Measurements from ENCODE around the gene DEDD2.
"Not testable (repeated sequence)": the region's sequence is repeated elsewhere in the genome, so short reads cannot be mapped to it uniquely, and the experiment has no call there.

The DEDD2 gene, protein sequence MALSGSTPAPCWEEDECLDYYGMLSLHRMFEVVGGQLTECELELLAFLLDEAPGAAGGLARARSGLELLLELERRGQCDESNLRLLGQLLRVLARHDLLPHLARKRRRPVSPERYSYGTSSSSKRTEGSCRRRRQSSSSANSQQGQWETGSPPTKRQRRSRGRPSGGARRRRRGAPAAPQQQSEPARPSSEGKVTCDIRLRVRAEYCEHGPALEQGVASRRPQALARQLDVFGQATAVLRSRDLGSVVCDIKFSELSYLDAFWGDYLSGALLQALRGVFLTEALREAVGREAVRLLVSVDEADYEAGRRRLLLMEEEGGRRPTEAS

DNA sequence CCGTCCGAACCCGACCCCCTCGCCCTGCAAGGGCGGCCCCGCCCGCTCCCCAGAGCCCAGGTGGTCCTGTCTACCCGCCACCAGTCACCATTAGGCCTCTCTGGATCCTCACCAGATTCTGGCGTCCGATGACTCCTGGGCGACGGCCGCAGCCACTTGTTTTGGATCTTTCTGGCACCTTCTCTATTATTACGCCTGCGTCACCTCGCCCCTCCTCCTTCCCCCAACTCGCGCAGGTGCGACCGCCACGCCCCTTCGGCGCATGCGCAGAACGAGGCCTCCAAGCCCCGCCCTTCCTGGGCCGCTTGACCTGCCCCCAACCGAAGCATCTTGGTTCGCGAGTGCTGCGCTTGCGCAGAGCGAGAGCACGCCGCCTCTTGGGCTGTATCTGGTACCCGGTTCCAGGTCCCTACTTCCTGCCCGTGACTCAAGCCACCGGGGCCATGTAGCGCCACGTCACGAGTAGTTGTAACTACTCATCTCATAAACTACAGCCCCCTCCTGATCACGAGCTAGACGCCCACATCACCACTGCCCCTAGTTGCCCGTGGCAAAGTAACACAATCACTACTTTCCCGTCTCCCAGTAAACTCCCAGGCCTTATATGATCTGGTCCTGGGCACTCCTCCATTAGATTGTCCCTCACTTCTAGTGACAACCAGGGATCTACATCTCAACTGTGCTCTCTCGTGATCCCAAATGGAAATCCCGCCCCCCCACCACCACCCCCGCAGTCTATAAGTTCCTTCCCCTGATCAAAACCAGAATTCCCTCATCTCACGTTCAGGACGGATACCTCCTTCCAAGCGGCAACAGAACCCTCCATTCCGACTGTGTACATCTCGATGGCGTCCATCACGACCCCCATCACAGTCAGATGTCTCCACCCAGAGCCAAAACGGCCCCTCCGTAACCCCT is at the start of gene DEDD2:
Gene DEDD2 (minus strand): TSS at position 158 of the 918 bp plus-strand sequence. CDS start 670 bp downstream, outside the sequence.
- ATAC-seq, result peak; percentile 81
- DNase-seq, result peak; percentile 100

DNA sequence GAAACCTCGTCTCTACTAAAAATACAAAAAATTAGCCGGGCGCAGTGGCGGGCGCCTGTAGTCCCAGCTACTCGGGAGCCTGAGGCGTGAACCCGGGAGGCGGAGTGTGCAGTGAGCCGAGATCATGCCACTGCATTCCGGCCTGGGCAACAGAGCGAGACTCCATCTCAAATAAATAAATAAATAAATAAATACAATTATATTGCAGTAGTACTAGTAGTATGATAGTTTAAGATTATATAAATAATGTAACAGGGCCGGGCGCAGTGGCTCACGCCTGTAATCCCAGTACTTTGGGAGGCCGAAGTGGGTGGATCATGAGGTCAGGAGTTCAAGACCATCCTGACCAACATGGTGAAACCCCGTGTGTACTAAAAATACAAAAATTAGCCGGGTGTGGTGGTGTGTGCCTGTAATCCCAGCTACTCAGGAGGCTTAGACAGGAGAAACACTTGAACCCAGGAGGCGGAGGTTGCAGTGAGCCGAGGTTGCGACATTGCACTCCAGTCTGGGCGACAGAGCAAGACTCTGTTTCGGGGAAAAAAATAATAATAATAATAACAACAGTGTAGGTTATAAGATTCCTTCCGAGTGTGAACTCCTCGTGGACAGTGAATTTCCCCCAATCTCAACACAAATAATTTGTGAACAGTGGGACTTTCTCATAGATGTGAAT is 49.6 kb upstream of the DEDD2 start:
- not testable (repeated sequence) for DNase-seq, ATAC-seq

DNA sequence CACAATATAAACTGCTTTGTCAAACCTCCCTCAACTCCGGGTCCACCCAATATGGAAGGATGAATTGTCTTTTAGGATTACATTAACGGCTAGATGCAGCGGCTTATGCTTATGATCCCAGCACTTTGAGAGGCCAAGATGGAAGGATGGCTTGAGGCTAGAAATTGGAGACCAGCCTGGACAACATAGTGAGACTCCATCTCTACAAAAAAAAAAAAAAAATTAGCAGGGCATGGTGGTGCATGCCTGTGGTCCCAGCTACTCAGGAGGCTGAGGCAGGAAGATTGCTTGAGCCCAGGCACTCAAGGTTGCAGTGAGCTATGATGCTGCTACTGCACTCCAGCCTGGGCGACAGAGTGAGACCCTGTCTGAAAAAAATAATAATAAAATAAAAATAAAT is 48.6 kb upstream of the DEDD2 start:
- ATAC-seq, DNase-seq: not testable (repeated sequence)

DNA sequence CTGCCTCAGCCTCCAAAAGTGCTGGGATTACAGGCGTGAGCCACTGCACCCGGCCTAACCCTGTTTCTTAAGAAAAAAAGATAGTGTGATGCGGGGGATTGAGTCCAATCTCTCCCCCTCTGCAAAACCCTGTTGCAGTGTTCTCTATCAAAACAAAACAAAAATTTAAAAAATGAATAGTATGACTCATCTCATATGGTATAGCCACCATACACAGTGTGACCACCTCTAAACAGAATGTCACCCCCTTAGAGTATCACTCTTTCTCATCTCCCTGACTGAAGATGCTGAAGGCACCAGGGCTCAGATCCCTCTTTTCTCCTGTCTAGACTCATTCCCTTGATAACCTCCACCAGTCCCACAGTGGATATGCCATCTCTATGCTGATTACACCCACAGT is 44.3 kb upstream of the DEDD2 start:
- no peak for DNase-seq
- ATAC-seq, result peak; percentile 72

DNA sequence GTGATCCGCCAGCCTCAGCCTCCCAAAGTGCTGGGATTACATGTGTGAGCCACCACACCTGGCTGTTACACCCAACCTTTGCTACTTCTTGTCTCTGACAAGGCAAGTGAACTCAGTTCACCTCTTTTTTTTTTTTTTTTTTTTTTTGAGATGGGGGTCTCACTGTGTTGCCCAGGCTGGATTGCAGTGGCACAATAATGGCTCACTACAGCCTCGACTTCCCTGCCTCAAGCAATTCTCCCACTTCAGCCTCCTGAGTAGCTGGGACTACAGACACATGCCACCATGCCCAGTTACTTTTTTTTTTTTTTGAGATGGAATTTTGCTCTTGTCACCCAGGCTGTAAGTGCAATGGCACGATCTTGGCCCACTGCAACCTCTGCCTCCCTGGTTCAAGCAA is 40.4 kb upstream of the DEDD2 start:
- ATAC-seq, DNase-seq: not testable (repeated sequence)

DNA sequence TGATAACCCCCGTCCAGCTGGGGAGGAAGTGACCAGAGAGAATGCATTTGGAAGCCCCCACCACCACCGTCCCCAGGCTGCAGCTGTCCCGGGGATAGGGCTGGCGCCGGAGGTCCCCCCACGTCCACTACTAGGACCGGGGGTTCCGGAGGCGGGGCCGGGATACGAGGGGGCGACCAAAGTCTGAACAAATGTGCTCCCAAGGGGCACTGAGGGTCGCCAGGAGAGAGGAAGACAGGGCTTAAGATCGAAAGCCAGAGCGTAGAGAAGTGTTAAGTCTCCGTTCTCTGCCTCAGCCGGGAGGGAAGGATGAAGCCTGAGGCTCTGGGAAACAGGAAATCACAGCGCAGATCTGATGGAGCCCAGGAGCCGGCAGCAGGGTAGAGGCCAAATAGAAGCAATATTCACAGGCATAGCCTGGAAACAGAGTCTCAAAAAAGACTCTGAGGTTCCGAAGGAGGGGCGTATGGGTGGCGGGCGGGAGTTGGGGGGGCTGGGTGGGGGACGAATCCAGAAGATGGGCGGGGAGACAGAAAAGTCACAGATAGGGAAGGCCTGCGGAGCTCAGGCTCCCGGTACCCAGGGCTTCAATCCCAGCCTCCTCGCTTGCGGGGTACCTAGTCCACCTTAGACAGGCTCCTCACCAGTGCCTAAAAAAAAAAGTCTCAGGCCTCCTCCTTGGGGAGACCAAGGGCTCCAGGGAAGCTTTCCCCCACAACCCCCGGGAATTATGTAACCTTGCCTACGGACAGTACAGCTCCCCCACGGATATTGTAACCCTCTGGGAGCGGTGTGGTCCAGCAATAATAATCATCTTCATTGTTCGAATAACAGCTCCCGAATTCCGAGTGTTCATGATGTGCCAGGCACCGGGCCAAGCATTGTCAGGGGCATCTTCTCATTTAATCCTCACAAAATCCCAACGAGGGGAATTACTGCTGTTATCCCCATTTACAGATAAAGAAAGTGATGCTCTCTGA is 38.6 kb upstream of the DEDD2 start:
- DNase-seq (no peak), ATAC-seq (no peak)

DNA sequence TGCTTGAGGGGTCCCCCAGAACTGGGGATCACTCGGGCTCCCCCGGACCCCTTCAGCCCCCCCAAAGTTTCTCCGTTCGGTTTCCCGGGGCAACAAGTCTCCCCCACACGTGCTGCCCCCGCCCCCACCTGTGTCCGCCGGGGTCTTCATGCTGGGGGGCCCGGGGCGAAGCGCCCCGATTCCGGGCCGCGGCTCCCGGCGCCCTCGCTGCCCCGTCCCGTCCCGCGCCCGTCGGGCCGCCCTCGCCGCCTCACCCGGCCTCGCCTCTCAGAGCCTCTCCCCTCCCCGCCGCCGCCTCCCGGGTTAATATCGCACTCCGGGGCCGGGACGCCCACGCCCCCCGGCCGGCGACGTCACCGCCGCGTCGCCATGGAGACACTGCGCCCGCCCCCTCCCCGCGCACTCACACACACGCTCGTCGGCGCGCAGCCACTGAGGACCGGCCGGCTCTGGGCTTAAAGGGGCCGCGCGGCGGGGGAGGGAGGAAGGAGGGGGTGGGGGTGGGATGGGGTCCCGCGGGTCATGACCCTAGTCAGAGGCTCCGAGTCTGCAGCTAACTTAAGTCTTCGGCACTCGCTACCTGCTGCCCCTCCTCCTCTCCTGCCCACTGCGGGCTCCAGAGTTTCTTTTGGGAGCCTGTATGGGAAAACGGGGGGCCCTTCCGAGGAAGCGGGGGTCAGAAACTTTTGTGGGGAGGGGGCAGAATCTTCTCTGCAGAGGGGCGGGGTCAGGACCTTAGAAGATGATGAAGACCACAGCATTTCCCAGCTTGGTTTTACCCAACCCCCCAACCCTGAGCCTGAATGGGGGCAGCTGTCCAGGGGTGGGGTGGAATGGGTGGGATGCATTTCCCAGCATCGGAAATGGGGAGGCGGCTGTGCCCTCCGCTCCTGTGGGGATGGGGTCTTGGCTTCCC is 37.6 kb upstream of the DEDD2 start, which contains the start of gene ERF:
Gene ERF (minus strand): TSS at position 279 of the 916 bp plus-strand sequence. CDS start 129 bp downstream, at position 150.
- DNase-seq (peak; percentile 95), ATAC-seq (peak; percentile 76)

DNA sequence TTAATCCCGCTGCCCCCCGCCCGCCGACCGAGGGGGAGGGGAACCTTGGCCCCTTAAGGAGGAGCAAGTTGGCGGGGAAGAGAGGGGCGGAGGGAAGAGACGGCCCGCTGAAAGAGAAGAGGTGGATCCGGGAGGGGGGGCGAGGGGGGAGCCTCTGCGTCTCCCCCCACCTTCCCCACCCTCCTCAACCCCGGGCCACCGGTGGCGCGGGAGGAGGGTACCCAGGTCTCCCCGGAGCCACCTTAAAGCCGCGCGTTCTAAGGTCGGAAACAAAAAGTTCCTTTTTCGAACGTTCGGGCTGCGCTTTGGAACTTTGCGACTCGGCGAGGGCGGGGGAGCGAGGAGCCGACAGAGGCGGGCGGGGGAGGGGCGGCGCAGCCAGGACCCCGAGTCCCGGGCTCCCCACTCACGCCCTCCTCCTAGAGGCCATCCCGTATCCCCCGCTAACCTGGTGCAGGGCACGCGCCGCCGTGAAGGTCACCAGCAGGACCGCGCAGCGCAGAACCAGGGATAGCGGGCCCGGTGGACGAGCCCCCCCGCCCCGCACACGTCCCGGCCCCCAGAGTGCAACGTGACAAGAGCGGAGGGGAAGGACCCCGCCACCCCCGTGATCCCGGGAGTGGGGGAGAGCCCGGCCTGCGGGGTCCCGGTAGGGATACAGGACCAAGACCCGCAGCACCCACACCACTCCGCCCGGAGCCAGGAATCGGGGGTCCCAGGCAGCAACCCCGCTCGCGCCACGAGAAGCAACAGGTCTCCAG is 36.8 kb upstream of the DEDD2 start:
- DNase-seq, result peak; percentile 81
- peak; percentile 28 for ATAC-seq

DNA sequence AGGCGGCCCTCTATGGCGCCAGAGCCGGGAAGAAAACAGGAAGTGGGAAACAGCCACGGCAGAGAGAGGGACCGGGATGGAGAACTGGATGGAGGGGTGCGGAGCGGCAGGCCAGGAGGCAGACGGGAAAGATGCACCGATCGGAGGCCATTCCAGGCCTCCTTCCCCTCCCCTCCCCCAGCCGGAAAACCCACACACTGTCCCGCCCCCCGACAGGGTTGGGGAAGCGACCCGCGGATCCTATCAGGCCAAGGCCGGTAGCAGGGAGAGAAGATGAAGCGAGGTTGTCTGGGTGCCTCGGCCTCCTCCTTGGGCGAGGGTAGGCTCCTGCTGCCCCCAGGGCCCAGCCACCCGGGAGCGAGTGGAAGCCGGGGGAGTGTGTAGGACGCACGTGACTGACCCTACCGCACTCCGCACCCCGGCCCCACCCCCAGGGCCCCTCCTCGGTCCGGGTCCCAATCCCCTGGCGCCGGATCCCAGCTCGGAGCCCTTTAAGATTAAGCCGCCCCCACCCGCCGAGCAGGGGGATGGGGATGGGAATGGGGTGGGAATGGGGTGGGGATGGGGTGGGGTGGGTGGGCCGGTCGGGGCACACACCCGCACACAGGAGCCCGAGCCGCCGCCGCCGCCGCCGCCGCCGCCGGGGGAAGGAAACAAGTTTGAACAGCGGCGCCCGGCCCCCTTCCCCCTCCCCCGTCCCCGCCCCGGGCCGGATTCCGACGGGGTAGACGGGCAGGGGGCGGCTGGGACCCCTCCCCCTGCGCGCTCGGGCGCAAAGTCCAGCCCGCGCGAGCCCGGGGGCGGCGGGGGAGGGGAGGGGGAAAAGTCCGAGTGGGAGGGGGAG is 36.0 kb upstream of the DEDD2 start:
- DNase-seq, result peak; percentile 74
- ATAC-seq, result peak; percentile 9

DNA sequence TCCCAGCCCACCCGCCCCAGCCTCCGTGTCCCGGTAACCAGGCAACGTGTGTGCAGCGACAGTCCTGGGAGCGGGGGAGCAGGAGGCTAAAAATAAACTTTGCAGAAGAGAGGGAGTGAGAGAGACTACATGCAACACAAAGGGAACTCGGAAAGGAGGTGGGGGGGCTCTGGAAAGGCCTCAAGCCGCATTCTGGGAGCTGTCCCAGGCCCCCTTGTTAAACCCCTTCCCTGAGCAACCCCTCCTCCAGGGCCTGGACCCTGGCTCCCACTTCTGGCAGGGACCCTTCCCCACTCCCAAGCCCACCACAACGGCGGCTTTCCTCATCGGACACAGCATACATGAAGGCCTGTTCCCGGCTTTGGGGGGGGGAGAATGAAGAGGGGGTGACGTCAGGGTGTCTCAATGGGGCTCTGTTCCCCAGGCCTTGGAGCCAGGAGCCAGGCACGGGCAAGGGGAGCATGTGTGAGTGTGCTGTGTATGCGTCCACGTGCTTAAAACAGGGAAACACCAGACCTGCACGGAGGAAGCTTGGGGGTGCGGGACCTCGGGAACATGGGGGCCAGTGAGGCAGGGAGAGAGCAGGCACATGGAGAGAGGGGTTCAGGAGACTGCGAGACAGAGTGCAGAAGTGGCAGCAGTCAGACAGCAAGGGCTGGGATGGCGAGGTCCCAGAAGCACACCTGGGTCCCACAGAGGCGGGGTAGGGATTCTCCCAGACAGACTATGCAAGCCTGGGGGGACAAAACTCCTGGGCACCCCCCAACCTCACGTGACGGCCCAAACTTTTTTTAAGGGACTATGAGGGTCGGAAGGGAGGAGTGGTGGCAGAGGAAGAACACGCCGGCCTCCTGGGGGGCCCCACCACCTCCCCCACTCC is 35.1 kb upstream of the DEDD2 start:
- ATAC-seq (no peak), DNase-seq (peak; percentile 27)

DNA sequence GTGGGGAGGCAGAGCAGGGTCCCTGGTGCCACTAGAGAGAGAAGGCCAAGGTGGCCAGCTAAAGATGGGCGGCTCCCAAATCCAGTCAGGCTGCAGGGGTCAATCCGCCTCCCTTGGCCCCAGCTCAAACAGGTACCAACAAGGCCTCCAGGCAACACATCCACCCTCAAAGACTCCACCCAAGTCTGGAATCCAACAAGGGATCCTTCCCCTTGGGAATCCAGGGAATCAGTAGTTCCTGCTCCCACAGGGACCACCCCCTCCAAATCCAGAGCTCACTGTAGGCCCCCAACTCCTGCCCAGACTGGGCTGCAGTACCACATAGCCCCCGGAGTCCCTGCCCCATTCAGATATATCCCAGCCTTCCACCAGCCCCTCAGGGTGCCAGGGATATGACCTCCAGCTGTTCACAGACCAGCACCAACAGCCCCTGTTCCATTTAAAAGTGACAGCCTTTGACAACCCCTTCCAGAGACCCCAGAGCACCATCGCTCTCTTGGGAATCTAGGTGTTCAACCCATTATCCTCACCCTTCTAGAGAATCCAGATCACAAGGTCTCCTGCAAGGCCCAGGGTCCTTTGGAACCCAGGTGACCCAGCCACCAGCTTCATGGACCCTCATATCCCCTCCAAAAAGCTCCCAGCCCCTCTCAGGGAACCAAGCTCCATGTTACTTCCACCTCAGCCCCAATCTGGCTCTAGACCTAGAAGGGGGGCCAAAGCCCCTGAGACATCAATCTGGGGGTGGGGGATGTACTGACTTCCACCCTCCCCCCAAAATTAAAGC is 34.3 kb upstream of the DEDD2 start:
- no peak for DNase-seq
- ATAC-seq, result no peak

DNA sequence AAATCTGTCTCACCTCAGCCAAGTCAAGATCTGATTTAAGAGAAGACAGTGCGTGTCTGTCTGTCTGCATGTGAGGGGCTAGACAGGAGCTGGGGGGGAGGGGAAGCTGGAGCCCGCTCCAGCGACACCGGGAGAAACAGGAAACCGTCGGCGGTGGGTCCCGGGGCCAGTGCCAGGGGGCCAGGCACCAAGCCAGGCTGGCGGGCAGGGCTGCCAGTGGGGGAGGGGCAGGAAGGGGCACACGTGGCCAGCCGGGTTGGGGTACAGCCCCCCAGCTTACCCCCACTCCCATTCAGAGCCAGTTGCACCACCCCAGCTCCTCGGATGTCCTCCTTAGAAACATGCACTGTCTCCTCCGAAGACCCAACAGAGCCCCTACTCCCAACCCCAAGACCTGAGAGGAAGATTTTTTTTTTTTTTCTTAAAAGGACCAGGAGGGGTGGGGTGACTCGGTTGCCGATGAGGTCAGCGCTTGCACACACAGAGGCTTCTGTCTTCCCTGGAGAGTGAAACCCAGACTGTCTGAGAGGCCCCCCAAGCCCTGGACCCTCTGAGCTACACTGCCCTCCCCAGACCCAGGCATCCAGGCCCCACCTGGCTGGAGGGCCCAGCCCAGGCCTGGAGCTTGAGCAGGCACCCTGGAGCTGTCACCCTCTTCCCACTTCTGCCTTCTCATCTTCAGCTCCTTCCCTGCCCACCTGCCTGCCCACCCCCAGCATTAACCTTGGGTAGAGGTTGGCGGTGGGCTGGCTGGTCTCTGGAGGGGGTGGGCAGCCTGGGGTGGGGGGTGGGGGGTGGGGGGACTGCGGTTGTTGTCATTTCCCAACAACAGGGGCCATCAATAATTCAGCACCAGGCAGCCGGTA is 33.4 kb upstream of the DEDD2 start:
- ATAC-seq (peak; percentile 8), DNase-seq (peak; percentile 45)

DNA sequence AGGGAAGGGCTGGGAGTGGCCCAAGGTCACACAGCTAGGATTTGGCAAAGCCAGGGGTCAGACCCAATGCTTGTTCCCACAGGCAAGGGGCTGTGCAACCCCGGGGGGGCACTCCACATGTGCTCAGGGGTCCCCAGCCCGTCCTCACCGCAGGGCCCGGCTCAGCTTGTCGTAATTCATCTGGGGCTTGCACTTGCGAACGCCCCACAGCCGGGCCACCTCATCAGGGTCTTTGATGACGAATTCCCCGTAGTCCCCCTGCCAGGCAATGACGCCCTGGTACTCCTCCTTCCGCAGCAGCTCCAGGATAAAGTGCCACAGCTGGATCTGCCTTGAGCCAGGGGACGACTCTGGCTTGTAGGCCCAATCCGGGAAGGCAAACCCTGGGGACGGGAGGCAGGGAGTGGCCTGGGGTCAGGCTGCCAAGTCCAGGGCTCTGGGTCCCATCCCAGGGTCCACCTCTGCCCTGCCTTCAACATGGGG is 32.7 kb upstream of the DEDD2 start:
- ATAC-seq, result no peak
- no peak for DNase-seq

DNA sequence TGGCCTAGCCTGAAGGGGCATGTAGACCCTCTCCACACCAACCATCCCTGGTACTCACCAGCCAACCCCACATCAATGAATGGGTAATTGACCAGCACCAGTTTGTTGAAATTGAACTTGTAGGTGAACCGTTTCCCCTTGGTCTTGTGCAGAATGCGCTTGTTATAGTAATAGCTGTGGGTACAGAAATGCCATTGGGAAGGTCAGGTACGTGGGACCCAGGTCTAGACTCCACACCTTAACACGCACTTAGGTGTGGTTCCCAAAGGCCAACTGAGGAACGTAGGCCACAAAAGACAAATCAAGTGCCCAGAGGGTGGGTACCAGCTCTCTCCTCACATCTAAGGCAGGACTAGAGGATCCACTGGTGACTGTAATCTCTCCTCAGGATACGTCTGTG is 32.3 kb upstream of the DEDD2 start:
- ATAC-seq, result no peak

DNA sequence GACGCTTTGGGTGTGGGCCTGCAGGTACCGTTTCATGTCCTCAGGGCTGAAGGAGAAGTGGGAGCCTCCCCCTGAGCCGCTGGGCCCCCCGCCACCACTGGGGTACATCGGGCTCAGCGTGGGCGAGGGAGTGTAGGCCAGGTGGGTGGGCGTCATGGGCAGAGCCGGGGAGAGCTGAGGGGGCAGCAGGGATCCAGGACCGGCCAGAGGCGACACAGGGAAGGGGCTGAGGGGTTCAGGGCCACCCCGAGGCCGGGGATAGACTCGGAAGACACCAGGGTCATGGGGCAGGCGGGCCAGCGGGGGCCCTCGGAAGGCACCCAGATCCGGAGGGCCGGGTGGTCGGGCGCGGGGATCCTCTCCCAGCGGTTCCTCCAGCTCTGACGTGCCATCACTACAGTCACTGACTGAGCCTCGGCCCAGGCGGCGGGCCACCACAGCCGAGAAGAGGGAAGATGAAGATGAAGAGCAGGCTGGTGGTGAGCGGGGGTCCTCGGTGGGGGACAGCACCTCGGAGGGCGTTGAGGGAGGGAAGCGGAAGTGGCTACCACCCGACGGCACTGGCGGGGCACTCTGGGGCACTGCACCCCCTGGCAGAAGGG is 31.8 kb upstream of the DEDD2 start:
- DNase-seq (no peak), ATAC-seq (no peak)

More for the DNA sequence above, 32.3 kb upstream of the DEDD2 start:
- DNase-seq, result no peak

Measured in stimulated activated naive CD8-positive, alpha-beta T cell treated with anti-CD3 and anti-CD28 coated beads, Interleukin-15, Interleukin-2, amounts not matched to agents 100 U/mL and 50 U/mL, for 24 hours (primary cell).